GM23338 (cell line): ENCODE measurements around the gene ZDHHC1. TPM values are rescaled to one million over a fixed set of nuclear protein-coding genes. Genes with fewer than 3 reads are reported as not detected.

ENCODE experiments used
- ATAC-seq: fragments of 200-7000 bp; cut with Tn5 transposase; 3 replicates; pipeline ENCODE4 v1.9.1; 2020
- DNase-seq: peaks from one replicate; pipeline ENCODE4 v3.0.0-alpha.2; 2015; ENCODE audit warnings: low spot score
- H2AFZ ChIP-seq: fragments of 200-600 bp; sonication (generic); 2 replicates; pipeline ENCODE4 v1.8.0; 2016; ENCODE audit warnings: antibody characterized with exemption, mild to moderate bottlenecking, moderate library complexity
- H3F3A ChIP-seq: fragments of 200-600 bp; sonication (generic); replicated peaks from 2 replicates; pipeline ENCODE4 v1.8.0; 2017; ENCODE audit warnings: antibody characterized with exemption, mixed run types, low read depth
- H3K27ac ChIP-seq: fragments of 200-600 bp; sonication (generic); 2 replicates; pipeline ENCODE4 v1.6.1; 2016; ENCODE audit warnings: low read depth
- H3K27me3 ChIP-seq: fragments of 200-600 bp; sonication (generic); 2 replicates; pipeline ENCODE4 v1.8.0; 2016; ENCODE audit warnings: mild to moderate bottlenecking, mixed run types, moderate library complexity; ENCODE audit not compliant: insufficient read depth
- H3K36me3 ChIP-seq: fragments of 200-600 bp; sonication (generic); 2 replicates; pipeline ENCODE4 v1.8.0; 2016; ENCODE audit warnings: mild to moderate bottlenecking; ENCODE audit not compliant: insufficient read depth
- H3K4me1 ChIP-seq: fragments of 200-600 bp; sonication (generic); 2 replicates; pipeline ENCODE4 v1.8.0; 2016; ENCODE audit warnings: mild to moderate bottlenecking, moderate library complexity; ENCODE audit not compliant: insufficient read depth
- H3K4me2 ChIP-seq: fragments of 200-600 bp; sonication (generic); 2 replicates; pipeline ENCODE4 v1.7.1; 2017; ENCODE audit warnings: mixed run types
- H3K4me3 ChIP-seq: fragments of 200-600 bp; sonication (generic); 2 replicates; pipeline ENCODE4 v1.6.1; 2016; ENCODE audit warnings: mixed run types
- H3K79me2 ChIP-seq: fragments of 200-600 bp; sonication (generic); replicated peaks from 2 replicates; pipeline ENCODE4 v1.8.0; 2017; ENCODE audit warnings: mild to moderate bottlenecking; ENCODE audit not compliant: insufficient read depth
- H3K9me2 ChIP-seq: fragments of 200-600 bp; sonication (generic); 2 replicates; pipeline ENCODE4 v1.8.0; 2017; ENCODE audit not compliant: insufficient read depth
- H4K20me1 ChIP-seq: fragments of 200-600 bp; sonication (generic); replicated peaks from 2 replicates; pipeline ENCODE4 v1.8.0; 2017; ENCODE audit warnings: mild to moderate bottlenecking; ENCODE audit not compliant: insufficient read depth
- H3K27ac Mint-ChIP-seq: 2 replicates; pipeline ENCODE4 v1.8.0; 2020; ENCODE audit warnings: inconsistent platforms, mild to moderate bottlenecking, moderate library complexity, mixed read lengths
- H3K27me3 Mint-ChIP-seq: 3 replicates; pipeline ENCODE4 v1.8.0; 2022; ENCODE audit warnings: low read depth, mild to moderate bottlenecking, moderate library complexity, mixed read lengths, inconsistent platforms; ENCODE audit not compliant: insufficient read depth, poor library complexity
- H3K36me3 Mint-ChIP-seq: 3 replicates; pipeline ENCODE4 v1.8.0; 2021; ENCODE audit warnings: low read depth, mild to moderate bottlenecking, inconsistent platforms, moderate library complexity, mixed read lengths
- H3K4me1 Mint-ChIP-seq: 3 replicates; pipeline ENCODE4 v1.8.0; 2020; ENCODE audit warnings: mild to moderate bottlenecking, inconsistent platforms, mixed read lengths
- H3K4me3 Mint-ChIP-seq: 3 replicates; pipeline ENCODE4 v1.8.0; 2021; ENCODE audit warnings: moderate library complexity, mild to moderate bottlenecking, inconsistent platforms, mixed read lengths
- H3K9me3 Mint-ChIP-seq: 3 replicates; pipeline ENCODE4 v1.8.0; 2020; ENCODE audit warnings: moderate library complexity, mild to moderate bottlenecking, inconsistent platforms, mixed read lengths
- EZH2 ChIP-seq: fragments of 200-600 bp; sonication (generic); IDR thresholded peaks from one replicate; pipeline ENCODE4 v1.8.0; 2017; ENCODE audit warnings: antibody characterized with exemption, mild to moderate bottlenecking, low read depth; ENCODE audit not compliant: unreplicated experiment
- JUNB ChIP-seq: IDR thresholded peaks from one replicate; pipeline ENCODE4 v1.6.1; 2016; ENCODE audit warnings: antibody characterized with exemption; ENCODE audit not compliant: unreplicated experiment
- NANOG ChIP-seq: IDR thresholded peaks from 2 replicates; pipeline ENCODE4 v1.6.1; 2016; ENCODE audit warnings: antibody characterized with exemption, borderline replicate concordance
- POLR2AphosphoS5 ChIP-seq: IDR thresholded peaks from 2 replicates; pipeline ENCODE4 v1.6.1; 2016; ENCODE audit warnings: antibody characterized with exemption, low read depth
- STAT1 ChIP-seq: IDR thresholded peaks from one replicate; pipeline ENCODE4 v1.6.1; 2016; ENCODE audit warnings: antibody characterized with exemption; ENCODE audit not compliant: unreplicated experiment
- ZNF114 ChIP-seq: fragments of 250-450 bp; sonication (Bioruptor Pico); IDR thresholded peaks from 2 replicates; pipeline ENCODE4 v1.5.0; 2020; ENCODE audit warnings: mild to moderate bottlenecking, moderate library complexity
- ZNF331 ChIP-seq: fragments of 250-450 bp; sonication (Bioruptor Pico); IDR thresholded peaks from 2 replicates; pipeline ENCODE4 v1.5.0; 2020; ENCODE audit warnings: low read depth, mild to moderate bottlenecking, moderate library complexity
- polyA plus RNA-seq: library from polyadenylated mRNA; unstranded; fragments of >200 nt; fragmentation: Nextera tagmentation; extraction: Ambion mirVana; gene quantifications from 2 replicates; pipeline ENCODE4 v1.2.1, GENCODE V29; 2016
- total RNA-seq: library from RNA; depleted of rRNA; stranded (reverse); fragments of >200 nt; shearing (Covaris generic); gene quantifications from 2 replicates; pipeline ENCODE4 v1.2.3, GENCODE V29; 2014
- TF ChIP-seq, protein P1 (sequence below): fragments of 250-450 bp; sonication (Bioruptor Pico); IDR thresholded peaks from 2 replicates; pipeline ENCODE4 v1.5.0; 2020; ENCODE audit warnings: mild to moderate bottlenecking, moderate library complexity

ZDHHC1 gene
- total and polyA plus RNA-seq, 2 experiments from 2014 or later: 1.4 to 2.7 TPM

DNA sequence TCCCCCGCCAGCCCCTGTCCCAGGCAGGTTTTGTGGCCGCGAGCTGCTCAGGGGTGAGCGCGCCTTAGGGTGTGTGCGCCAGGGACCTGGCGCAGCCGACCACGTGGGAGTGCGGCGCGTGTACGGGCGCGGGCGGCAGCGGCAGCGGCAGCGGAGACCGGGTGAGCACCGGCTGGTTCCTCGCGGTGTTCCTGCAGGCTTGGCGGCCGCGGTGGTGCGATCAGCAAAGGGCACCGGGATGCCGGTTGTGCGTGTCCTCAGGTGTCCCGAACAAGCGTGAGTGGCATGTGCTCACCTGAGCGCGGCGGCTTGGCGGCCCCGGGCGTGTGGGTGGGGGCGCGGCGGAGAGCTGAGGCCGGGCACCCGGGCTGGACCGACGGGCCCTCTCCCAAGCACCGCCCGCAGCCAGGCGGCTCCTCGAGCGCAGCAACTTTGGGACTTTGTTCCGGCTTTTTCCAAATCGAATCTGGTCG lies 14.3 kb upstream of the ZDHHC1 start (continued):
- TF ChIP-seq, protein P1, sequence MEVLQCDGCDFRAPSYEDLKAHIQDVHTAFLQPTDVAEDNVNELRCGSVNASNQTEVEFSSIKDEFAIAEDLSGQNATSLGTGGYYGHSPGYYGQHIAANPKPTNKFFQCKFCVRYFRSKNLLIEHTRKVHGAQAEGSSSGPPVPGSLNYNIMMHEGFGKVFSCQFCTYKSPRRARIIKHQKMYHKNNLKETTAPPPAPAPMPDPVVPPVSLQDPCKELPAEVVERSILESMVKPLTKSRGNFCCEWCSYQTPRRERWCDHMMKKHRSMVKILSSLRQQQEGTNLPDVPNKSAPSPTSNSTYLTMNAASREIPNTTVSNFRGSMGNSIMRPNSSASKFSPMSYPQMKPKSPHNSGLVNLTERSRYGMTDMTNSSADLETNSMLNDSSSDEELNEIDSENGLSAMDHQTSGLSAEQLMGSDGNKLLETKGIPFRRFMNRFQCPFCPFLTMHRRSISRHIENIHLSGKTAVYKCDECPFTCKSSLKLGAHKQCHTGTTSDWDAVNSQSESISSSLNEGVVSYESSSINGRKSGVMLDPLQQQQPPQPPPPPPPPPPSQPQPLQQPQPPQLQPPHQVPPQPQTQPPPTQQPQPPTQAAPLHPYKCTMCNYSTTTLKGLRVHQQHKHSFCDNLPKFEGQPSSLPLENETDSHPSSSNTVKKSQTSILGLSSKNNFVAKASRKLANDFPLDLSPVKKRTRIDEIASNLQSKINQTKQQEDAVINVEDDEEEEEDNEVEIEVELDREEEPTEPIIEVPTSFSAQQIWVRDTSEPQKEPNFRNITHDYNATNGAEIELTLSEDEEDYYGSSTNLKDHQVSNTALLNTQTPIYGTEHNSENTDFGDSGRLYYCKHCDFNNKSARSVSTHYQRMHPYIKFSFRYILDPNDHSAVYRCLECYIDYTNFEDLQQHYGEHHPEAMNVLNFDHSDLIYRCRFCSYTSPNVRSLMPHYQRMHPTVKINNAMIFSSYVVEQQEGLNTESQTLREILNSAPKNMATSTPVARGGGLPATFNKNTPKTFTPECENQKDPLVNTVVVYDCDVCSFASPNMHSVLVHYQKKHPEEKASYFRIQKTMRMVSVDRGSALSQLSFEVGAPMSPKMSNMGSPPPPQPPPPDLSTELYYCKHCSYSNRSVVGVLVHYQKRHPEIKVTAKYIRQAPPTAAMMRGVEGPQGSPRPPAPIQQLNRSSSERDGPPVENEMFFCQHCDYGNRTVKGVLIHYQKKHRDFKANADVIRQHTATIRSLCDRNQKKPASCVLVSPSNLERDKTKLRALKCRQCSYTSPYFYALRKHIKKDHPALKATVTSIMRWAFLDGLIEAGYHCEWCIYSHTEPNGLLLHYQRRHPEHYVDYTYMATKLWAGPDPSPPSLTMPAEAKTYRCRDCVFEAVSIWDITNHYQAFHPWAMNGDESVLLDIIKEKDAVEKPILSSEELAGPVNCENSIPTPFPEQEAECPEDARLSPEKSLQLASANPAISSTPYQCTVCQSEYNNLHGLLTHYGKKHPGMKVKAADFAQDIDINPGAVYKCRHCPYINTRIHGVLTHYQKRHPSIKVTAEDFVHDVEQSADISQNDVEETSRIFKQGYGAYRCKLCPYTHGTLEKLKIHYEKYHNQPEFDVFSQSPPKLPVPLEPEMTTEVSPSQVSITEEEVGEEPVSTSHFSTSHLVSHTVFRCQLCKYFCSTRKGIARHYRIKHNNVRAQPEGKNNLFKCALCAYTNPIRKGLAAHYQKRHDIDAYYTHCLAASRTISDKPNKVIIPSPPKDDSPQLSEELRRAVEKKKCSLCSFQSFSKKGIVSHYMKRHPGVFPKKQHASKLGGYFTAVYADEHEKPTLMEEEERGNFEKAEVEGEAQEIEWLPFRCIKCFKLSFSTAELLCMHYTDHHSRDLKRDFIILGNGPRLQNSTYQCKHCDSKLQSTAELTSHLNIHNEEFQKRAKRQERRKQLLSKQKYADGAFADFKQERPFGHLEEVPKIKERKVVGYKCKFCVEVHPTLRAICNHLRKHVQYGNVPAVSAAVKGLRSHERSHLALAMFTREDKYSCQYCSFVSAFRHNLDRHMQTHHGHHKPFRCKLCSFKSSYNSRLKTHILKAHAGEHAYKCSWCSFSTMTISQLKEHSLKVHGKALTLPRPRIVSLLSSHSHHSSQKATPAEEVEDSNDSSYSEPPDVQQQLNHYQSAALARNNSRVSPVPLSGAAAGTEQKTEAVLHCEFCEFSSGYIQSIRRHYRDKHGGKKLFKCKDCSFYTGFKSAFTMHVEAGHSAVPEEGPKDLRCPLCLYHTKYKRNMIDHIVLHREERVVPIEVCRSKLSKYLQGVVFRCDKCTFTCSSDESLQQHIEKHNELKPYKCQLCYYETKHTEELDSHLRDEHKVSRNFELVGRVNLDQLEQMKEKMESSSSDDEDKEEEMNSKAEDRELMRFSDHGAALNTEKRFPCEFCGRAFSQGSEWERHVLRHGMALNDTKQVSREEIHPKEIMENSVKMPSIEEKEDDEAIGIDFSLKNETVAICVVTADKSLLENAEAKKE (CRISPR knock-in tag): no peak
- TF ChIP-seq ZNF331 (CRISPR knock-in tag) (no peak), EZH2 (no peak), POLR2AphosphoS5 (no peak; the same call in 1 of the 2 replicates), STAT1 (no peak), NANOG (no peak), ZNF114 (CRISPR knock-in tag) (no peak)

DNA sequence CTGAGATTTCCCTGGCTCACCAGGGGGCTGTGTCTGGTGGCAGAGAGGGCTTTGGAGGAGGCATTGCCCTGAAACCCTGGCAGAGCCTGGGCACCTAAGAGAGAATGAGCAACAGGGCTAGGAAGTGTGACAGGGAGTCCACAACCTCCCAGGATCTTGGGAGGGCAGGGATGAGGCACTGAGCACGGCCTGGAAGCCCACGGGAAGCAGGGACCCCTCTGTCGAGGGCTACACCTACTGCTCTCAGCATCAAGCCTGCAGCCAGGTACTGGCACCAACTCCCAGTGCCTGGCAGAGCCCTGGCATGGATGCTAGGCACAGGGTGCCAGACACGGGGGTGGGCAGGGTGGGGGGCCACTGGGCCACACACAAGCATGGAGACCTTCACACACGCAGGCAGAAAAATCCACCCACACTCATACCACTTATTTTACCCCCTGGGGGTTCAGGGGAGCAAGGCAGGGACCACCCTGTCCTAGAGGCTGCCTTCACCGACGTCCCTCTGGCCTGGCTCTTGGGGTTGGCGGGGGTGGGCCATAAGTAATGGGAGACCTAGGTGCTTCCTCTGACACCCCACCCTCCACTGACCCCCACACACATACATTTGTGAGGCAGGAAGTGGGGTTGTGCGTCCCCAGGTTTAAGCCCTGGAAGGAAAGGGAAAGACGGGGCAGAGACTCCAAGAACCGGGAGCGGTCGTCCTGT lies 13.7 kb upstream of the ZDHHC1 start:
- Mint-ChIP-seq H3K4me3 (peak overlapping the region; percentile 76), H3K36me3 (peaks cover 10% of the 10 kb centered on the region), H3K9me3 (peaks cover 3% of the 10 kb centered on the region; the same call in 2 of the 3 replicates), H3K4me1 (peaks cover 61% of the 10 kb centered on the region), H3K27ac (no peak overlapping the region), H3K27me3 (peaks cover 39% of the 10 kb centered on the region)
- H3K36me3 ChIP-seq: no peaks in the 10 kb centered on the region
- DNase-seq: no peak
- H4K20me1 ChIP-seq: no peaks in the 10 kb centered on the region
- ATAC-seq: no peak
- H3K4me2 ChIP-seq: peak overlapping the region; percentile 90
- peaks cover 23% of the 10 kb centered on the region for H3K27me3 ChIP-seq
- H3K79me2 ChIP-seq: no peaks in the 10 kb centered on the region
- 0 out of 2 replicates have a peak overlapping the region, but pooled peaks have one; percentile 23 for H2AFZ ChIP-seq
- H3K27ac ChIP-seq: no peak overlapping the region
- peak overlapping the region; percentile 85 for H3K4me3 ChIP-seq
- H3F3A ChIP-seq: 0 out of 2 replicates have a peak, but pooled peaks cover 4% of the 10 kb centered on the region
- H3K4me1 ChIP-seq: peaks cover 37% of the 10 kb centered on the region
- H3K9me2 ChIP-seq: no peaks in the 10 kb centered on the region
- no peak for TF ChIP-seq JUNB
- TF ChIP-seq, protein P1 (CRISPR knock-in tag): no peak
